SU-DHL-6 (cell line): ENCODE results near the gene PGC.

ENCODE experiments used
- H2AFZ ChIP-seq: fragments of 200-600 bp; sonication (generic); 2 replicates; pipeline ENCODE4 v1.6.1; 2014; ENCODE audit warnings: low read depth, mild to moderate bottlenecking, moderate library complexity, mixed read lengths, antibody characterized with exemption, low read length; ENCODE audit not compliant: severe bottlenecking
- H3F3A ChIP-seq: fragments of 200-600 bp; shearing (Covaris generic); 2 replicates; pipeline ENCODE4 v1.6.0; 2016; ENCODE audit warnings: antibody characterized with exemption, mild to moderate bottlenecking; ENCODE audit not compliant: insufficient read depth
- H3K27ac ChIP-seq: fragments of 200-600 bp; sonication (generic); 2 replicates; pipeline ENCODE4 v1.5.1; 2016; ENCODE audit warnings: low read depth, mild to moderate bottlenecking, low read length, moderate library complexity, mixed read lengths
- H3K27me3 ChIP-seq: fragments of 200-600 bp; sonication (generic), shearing (Covaris generic); 2 replicates; pipeline ENCODE4 v1.6.0; 2014; ENCODE audit warnings: mild to moderate bottlenecking, low read length
- H3K36me3 ChIP-seq: fragments of 200-600 bp; sonication (generic); 2 replicates; pipeline ENCODE4 v1.6.1; 2014; ENCODE audit warnings: mild to moderate bottlenecking, low read length, mixed read lengths
- H3K4me2 ChIP-seq: fragments of 300-600, 200-600 bp; shearing (Covaris generic), sonication (generic); 2 replicates; pipeline ENCODE4 v1.6.0; 2014; ENCODE audit warnings: low read length, low read depth, mild to moderate bottlenecking; ENCODE audit not compliant: poor library complexity, severe bottlenecking
- H3K4me3 ChIP-seq: fragments of 200-600 bp; sonication (generic); 2 replicates; pipeline ENCODE4 v1.5.1; 2014; ENCODE audit warnings: antibody characterized with exemption, low read length, mild to moderate bottlenecking, mixed read lengths; ENCODE audit not compliant: insufficient read depth, poor library complexity, severe bottlenecking
- H3K79me2 ChIP-seq: fragments of 200-600 bp; sonication (generic); 2 replicates; pipeline ENCODE4 v1.6.1; 2014; ENCODE audit warnings: mild to moderate bottlenecking, low read length, moderate library complexity; ENCODE audit not compliant: insufficient read depth
- H3K9ac ChIP-seq: fragments of 200-600 bp; sonication (generic); 2 replicates; pipeline ENCODE4 v1.7.0; 2014; ENCODE audit warnings: mild to moderate bottlenecking, low read length
- H3K9me2 ChIP-seq: fragments of 200-600 bp; sonication (generic); replicated peaks from 2 replicates; pipeline ENCODE4 v1.6.1; 2014; ENCODE audit warnings: low read length; ENCODE audit not compliant: insufficient read depth
- H3K9me3 ChIP-seq: fragments of 200-600 bp; sonication (generic); 2 replicates; pipeline ENCODE4 v1.6.1; 2014; ENCODE audit warnings: low read length, mixed read lengths; ENCODE audit not compliant: insufficient read depth
- H4K20me1 ChIP-seq: fragments of 200-600 bp; sonication (generic); 2 replicates; pipeline ENCODE4 v1.6.1; 2014; ENCODE audit warnings: low read depth, mild to moderate bottlenecking, antibody characterized with exemption, low read length, moderate library complexity, mixed read lengths
- CTCF ChIP-seq: fragments of 200-600 bp; sonication (generic); IDR thresholded peaks from one replicate; pipeline ENCODE4 v1.5.1; 2017; ENCODE audit warnings: antibody characterized with exemption, mild to moderate bottlenecking, low read length, moderate library complexity; ENCODE audit not compliant: insufficient read depth, poor library complexity, severe bottlenecking
- EZH2phosphoT487 ChIP-seq: fragments of 200-600 bp; sonication (generic), shearing (Covaris generic); conservative IDR thresholded peaks from 2 replicates; pipeline ENCODE4 v1.6.1; 2018; ENCODE audit warnings: mild to moderate bottlenecking, antibody characterized with exemption, low read length, moderate library complexity, mixed read lengths

PGC gene

GRCh38 chr6:41791305-41791704 is 44.1 kb upstream of the PGC start:
- no peak overlapping the region for H3K4me3 ChIP-seq
- peaks cover 17% of the 10 kb centered on the region for H3K79me2 ChIP-seq
- no peaks in the 10 kb centered on the region for H4K20me1 ChIP-seq
- H3K4me2 ChIP-seq: no peak overlapping the region
- peaks cover 45% of the 10 kb centered on the region for H3F3A ChIP-seq
- H3K9ac ChIP-seq: no peak overlapping the region
- H3K36me3 ChIP-seq: peaks cover 24% of the 10 kb centered on the region
- TF ChIP-seq CTCF: no peak
- no peak for TF ChIP-seq EZH2phosphoT487
- no peaks in the 10 kb centered on the region for H3K9me3 ChIP-seq
- no peaks in the 10 kb centered on the region for H3K27me3 ChIP-seq
- H2AFZ ChIP-seq: no peak overlapping the region
- H3K9me2 ChIP-seq: no peaks in the 10 kb centered on the region
- H3K27ac ChIP-seq: no peak overlapping the region

GRCh38 chr6:41790045-41790444 is 42.8 kb upstream of the PGC start:
- Histone ChIP-seq H3K4me2 (no peak overlapping the region), H3K27ac (no peak overlapping the region)

GRCh38 chr6:41789390-41789724 is 42.2 kb upstream of the PGC start:
- Histone ChIP-seq H2AFZ (no peak overlapping the region), H3K79me2 (peaks cover 17% of the 10 kb centered on the region), H3K27ac (no peak overlapping the region), H3K9ac (no peak overlapping the region), H3F3A (peaks cover 38% of the 10 kb centered on the region), H3K27me3 (no peaks in the 10 kb centered on the region), H4K20me1 (no peaks in the 10 kb centered on the region), H3K4me3 (no peak overlapping the region), H3K36me3 (peaks cover 24% of the 10 kb centered on the region), H3K4me2 (peak overlapping the region; percentile 6), H3K9me3 (no peaks in the 10 kb centered on the region), H3K9me2 (no peaks in the 10 kb centered on the region)
- no peak for TF ChIP-seq EZH2phosphoT487
- no peak for TF ChIP-seq CTCF

More at GRCh38 chr6:41790045-41790444, 42.8 kb upstream of the PGC start:
- Histone ChIP-seq H3K36me3 (peaks cover 24% of the 10 kb centered on the region), H3K79me2 (peaks cover 17% of the 10 kb centered on the region), H4K20me1 (no peaks in the 10 kb centered on the region), H3K4me3 (no peak overlapping the region), H2AFZ (no peak overlapping the region), H3K27me3 (no peaks in the 10 kb centered on the region), H3K9me2 (no peaks in the 10 kb centered on the region), H3K9ac (no peak overlapping the region), H3F3A (peaks cover 45% of the 10 kb centered on the region), H3K9me3 (no peaks in the 10 kb centered on the region)
- TF ChIP-seq CTCF: no peak
- TF ChIP-seq EZH2phosphoT487: no peak
